OCI-LY1 (cell line): ENCODE measurements around the gene MCM7.
A peak's percentile ranks its signal among the peaks of the same experiment; 100 is the strongest.

Experiments
- H2AFZ ChIP-seq: fragments of 200-600 bp; sonication (generic), shearing (Covaris generic); 2 replicates; pipeline ENCODE4 v1.6.0; 2014; ENCODE audit warnings: antibody characterized with exemption, mild to moderate bottlenecking, low read length
- H3F3A ChIP-seq: fragments of 200-600 bp; sonication (generic), shearing (Covaris generic); 2 replicates; pipeline ENCODE4 v1.6.0; 2014; ENCODE audit warnings: mild to moderate bottlenecking, antibody characterized with exemption, low read length, moderate library complexity; ENCODE audit not compliant: insufficient read depth
- H3K27ac ChIP-seq: fragments of 200-600 bp; sonication (generic); 2 replicates; pipeline ENCODE4 v1.5.1; 2014; ENCODE audit warnings: low read length, mixed run types, mild to moderate bottlenecking, low read depth; ENCODE audit not compliant: poor library complexity, severe bottlenecking
- H3K27me3 ChIP-seq: fragments of 200-600 bp; sonication (generic); 2 replicates; pipeline ENCODE4 v1.6.0; 2014; ENCODE audit warnings: antibody characterized with exemption, mild to moderate bottlenecking, low read length, moderate library complexity; ENCODE audit not compliant: insufficient read depth
- H3K36me3 ChIP-seq: fragments of 200-600 bp; sonication (generic); 2 replicates; pipeline ENCODE4 v1.6.1; 2014; ENCODE audit warnings: mild to moderate bottlenecking, antibody characterized with exemption, low read length, moderate library complexity, mixed read lengths; ENCODE audit not compliant: insufficient read depth
- H3K4me1 ChIP-seq: fragments of 200-600 bp; sonication (generic); 2 replicates; pipeline ENCODE4 v1.5.1; 2014; ENCODE audit warnings: mild to moderate bottlenecking, low read length, moderate library complexity; ENCODE audit not compliant: insufficient read depth, severe bottlenecking
- H3K4me2 ChIP-seq: fragments of 200-600 bp; sonication (generic), shearing (Covaris generic); 2 replicates; pipeline ENCODE4 v1.6.1; 2014; ENCODE audit warnings: low read length
- H3K4me3 ChIP-seq: fragments of 200-600 bp; sonication (generic); 2 replicates; pipeline ENCODE4 v1.5.1; 2014; ENCODE audit warnings: low read length, low read depth, mild to moderate bottlenecking, mixed read lengths; ENCODE audit not compliant: poor library complexity, severe bottlenecking
- H3K79me2 ChIP-seq: fragments of 200-600 bp; shearing (Covaris generic); 2 replicates; pipeline ENCODE4 v1.6.1; 2016; ENCODE audit warnings: mixed run types, low read length, mixed read lengths; ENCODE audit not compliant: insufficient read depth
- H3K9ac ChIP-seq: fragments of 200-600 bp; sonication (generic), shearing (Covaris generic); 2 replicates; pipeline ENCODE4 v1.6.1; 2014; ENCODE audit warnings: mild to moderate bottlenecking, low read length, mixed read lengths
- H3K9me2 ChIP-seq: fragments of 200-600 bp; sonication (generic), shearing (Covaris generic); 2 replicates; pipeline ENCODE4 v1.6.1; 2014; ENCODE audit warnings: low read depth, mild to moderate bottlenecking, low read length, mixed read lengths
- H3K9me3 ChIP-seq: fragments of 200-600 bp; shearing (Covaris generic); 2 replicates; pipeline ENCODE4 v1.6.1; 2014; ENCODE audit warnings: low read length, mixed read lengths
- H4K20me1 ChIP-seq: fragments of 200-600 bp; sonication (generic), shearing (Covaris generic); 2 replicates; pipeline ENCODE4 v1.6.0; 2016; ENCODE audit warnings: mild to moderate bottlenecking, low read length; ENCODE audit not compliant: insufficient read depth
- EZH2 ChIP-seq: fragments of 200-600 bp; sonication (generic), shearing (Covaris generic); IDR thresholded peaks from 2 replicates; pipeline ENCODE4 v1.8.0; 2017; ENCODE audit warnings: borderline replicate concordance, mixed run types, mild to moderate bottlenecking, antibody characterized with exemption, low read length, moderate library complexity, mixed read lengths
- TF ChIP-seq, protein P1 (sequence below): fragments of 200-600 bp; sonication (generic), shearing (Covaris generic); IDR thresholded peaks from 2 replicates; pipeline ENCODE4 v1.5.1; 2017; ENCODE audit warnings: mild to moderate bottlenecking, antibody characterized with exemption, low read length, moderate library complexity, mixed read lengths

The MCM7 gene

DNA sequence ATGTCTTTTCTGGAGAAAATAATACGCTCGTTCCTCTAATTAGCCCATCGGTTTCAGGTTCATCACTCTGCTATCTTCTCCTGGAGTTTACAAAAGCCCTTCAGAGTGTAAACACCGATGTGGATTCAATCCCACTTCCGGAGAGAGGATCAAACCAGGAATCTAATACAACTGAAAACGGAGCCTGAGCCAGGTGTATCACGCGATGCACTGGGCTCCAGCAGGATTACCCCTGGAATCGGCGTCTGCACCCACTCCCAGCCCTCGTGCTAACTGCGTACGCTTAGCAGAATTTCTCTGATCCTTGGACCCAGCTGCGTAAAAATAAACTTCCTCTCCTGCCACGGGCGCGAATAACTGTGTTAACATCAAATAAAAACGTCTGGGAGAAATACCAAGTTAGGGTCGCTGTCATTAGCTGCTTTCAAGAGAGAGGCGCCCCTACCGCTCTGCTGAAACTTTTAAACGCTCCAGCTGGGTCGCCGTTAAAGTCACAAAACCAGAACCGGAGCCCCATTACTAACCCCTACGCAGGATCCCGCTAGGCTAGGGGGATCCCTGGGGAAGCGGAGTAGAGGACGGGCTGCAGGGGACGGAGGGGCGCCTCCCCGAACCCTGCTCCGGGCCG is 20.2 kb downstream of the MCM7 start:
- peaks cover 10% of the 10 kb centered on the region; the same call in 1 of the 2 replicates for H3F3A ChIP-seq
- no peaks in the 10 kb centered on the region for H4K20me1 ChIP-seq
- H3K4me2 ChIP-seq: peak overlapping the region; percentile 76
- peaks cover 6% of the 10 kb centered on the region for H3K79me2 ChIP-seq
- H2AFZ ChIP-seq: no peak overlapping the region
- no peaks in the 10 kb centered on the region for H3K9me3 ChIP-seq
- no peaks in the 10 kb centered on the region for H3K27me3 ChIP-seq
- no peak for TF ChIP-seq EZH2
- TF ChIP-seq, protein P1, sequence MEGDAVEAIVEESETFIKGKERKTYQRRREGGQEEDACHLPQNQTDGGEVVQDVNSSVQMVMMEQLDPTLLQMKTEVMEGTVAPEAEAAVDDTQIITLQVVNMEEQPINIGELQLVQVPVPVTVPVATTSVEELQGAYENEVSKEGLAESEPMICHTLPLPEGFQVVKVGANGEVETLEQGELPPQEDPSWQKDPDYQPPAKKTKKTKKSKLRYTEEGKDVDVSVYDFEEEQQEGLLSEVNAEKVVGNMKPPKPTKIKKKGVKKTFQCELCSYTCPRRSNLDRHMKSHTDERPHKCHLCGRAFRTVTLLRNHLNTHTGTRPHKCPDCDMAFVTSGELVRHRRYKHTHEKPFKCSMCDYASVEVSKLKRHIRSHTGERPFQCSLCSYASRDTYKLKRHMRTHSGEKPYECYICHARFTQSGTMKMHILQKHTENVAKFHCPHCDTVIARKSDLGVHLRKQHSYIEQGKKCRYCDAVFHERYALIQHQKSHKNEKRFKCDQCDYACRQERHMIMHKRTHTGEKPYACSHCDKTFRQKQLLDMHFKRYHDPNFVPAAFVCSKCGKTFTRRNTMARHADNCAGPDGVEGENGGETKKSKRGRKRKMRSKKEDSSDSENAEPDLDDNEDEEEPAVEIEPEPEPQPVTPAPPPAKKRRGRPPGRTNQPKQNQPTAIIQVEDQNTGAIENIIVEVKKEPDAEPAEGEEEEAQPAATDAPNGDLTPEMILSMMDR: no peak
- H3K4me3 ChIP-seq: peak overlapping the region; percentile 75
- peaks cover 31% of the 10 kb centered on the region for H3K36me3 ChIP-seq
- peak overlapping the region; percentile 4 for H3K27ac ChIP-seq
- peak overlapping the region; percentile 70 for H3K9ac ChIP-seq
- peaks cover 20% of the 10 kb centered on the region for H3K4me1 ChIP-seq
- H3K9me2 ChIP-seq: no peaks in the 10 kb centered on the region

DNA sequence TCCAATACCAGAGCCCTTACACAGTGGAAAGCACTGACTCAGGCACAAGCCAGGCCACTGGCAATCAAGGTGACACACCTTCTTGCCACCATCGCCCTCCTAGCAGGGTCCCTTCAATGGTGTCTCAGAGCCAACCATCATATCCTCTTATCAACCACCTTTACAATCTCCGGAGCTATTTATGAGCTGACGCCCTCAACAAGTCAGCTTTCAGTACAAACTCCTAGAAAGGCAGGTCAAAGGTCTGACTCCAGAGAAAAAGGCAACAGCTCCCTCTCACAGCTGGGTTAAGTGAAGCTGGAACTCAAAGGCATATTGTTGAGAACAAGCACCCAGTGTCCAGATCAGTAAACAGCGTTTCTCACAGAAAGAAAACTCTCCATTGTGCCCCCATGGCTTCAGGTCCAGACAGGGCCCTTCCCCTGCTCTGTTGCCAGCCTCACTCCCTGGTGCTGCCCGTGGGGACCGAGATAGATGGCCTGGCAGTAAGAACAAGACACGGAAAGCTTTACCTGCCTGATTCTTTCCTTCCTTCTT is 22.1 kb downstream of the MCM7 start:
- Histone ChIP-seq H3K9ac (no peak overlapping the region), H3K79me2 (peaks cover 6% of the 10 kb centered on the region), H3F3A (peaks cover 10% of the 10 kb centered on the region; the same call in 1 of the 2 replicates), H3K27me3 (no peaks in the 10 kb centered on the region), H3K4me2 (no peak overlapping the region), H2AFZ (no peak overlapping the region), H3K9me3 (no peaks in the 10 kb centered on the region), H3K4me3 (no peak overlapping the region), H3K36me3 (peaks cover 50% of the 10 kb centered on the region), H3K4me1 (peaks cover 20% of the 10 kb centered on the region), H4K20me1 (no peaks in the 10 kb centered on the region), H3K27ac (no peak overlapping the region), H3K9me2 (no peaks in the 10 kb centered on the region)
- TF ChIP-seq EZH2: no peak
- TF ChIP-seq, protein P1: no peak

DNA sequence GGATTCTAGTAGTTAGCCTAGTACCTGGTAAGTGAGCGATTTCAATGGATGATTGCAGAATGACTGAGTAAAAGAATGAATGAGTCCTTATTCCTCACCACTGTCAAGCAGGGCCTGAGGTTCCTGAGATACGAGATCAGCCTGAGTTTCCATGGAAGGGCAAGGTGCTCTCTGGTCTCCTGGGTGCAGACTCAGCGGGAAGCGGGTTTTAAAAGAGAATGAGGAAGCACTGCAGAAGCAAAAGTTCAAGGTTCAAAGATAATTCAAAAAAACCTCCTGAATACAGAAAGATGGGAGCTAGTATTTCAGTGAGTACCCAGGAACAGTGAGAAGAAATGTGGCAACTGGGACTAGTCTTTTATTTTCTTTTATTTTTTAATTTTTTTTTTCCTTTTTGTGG is 24.0 kb downstream of the MCM7 start:
- Histone ChIP-seq H3K4me2 (no peak overlapping the region), H4K20me1 (no peaks in the 10 kb centered on the region), H3K27ac (no peak overlapping the region), H2AFZ (no peak overlapping the region), H3K27me3 (no peaks in the 10 kb centered on the region), H3K36me3 (peaks cover 69% of the 10 kb centered on the region), H3K79me2 (peaks cover 6% of the 10 kb centered on the region), H3K9me2 (no peaks in the 10 kb centered on the region), H3K4me3 (no peak overlapping the region), H3K9me3 (peaks cover 9% of the 10 kb centered on the region), H3F3A (peaks cover 5% of the 10 kb centered on the region; the same call in 1 of the 2 replicates), H3K4me1 (peaks cover 12% of the 10 kb centered on the region), H3K9ac (no peak overlapping the region)
- TF ChIP-seq, protein P1: no peak
- no peak for TF ChIP-seq EZH2
